Rectal smooth muscle tissue (tissue), 1 donor: ENCODE measurements around the gene RPP25.

Experiments used
- H3K27ac ChIP-seq: one replicate; pipeline ENCODE4 v1.7.0; 2013; ENCODE audit warnings: low read depth, low read length, inconsistent platforms
- H3K27me3 ChIP-seq: one replicate; pipeline ENCODE4 v1.7.0; 2013; ENCODE audit warnings: low read length; ENCODE audit not compliant: control insufficient read depth, insufficient read depth
- H3K36me3 ChIP-seq: one replicate; pipeline ENCODE4 v1.7.0; 2013; ENCODE audit warnings: low read length; ENCODE audit not compliant: control insufficient read depth, insufficient read depth
- H3K4me1 ChIP-seq: one replicate; pipeline ENCODE4 v1.7.0; 2013; ENCODE audit warnings: low read length; ENCODE audit not compliant: control insufficient read depth, insufficient read depth
- H3K4me3 ChIP-seq: one replicate; pipeline ENCODE4 v1.7.0; 2013; ENCODE audit warnings: low read length
- H3K9ac ChIP-seq: one replicate; pipeline ENCODE4 v1.7.0; 2013; ENCODE audit warnings: low read length

Gene RPP25

GRCh38 chr15:74960995-74961588 lies 4.5 kb upstream of the RPP25 start:
- Histone ChIP-seq H3K36me3 (no peaks in the 10 kb centered on the region), H3K4me1 (peaks cover 3% of the 10 kb centered on the region), H3K4me3 (no peak overlapping the region), H3K9ac (no peak overlapping the region), H3K27ac (no peak overlapping the region), H3K27me3 (peaks cover 11% of the 10 kb centered on the region)

GRCh38 chr15:74960286-74960685 lies 3.7 kb upstream of the RPP25 start:
- peaks cover 5% of the 10 kb centered on the region for H3K4me1 ChIP-seq
- H3K27ac ChIP-seq: no peak overlapping the region
- no peak overlapping the region for H3K9ac ChIP-seq
- peaks cover 11% of the 10 kb centered on the region for H3K27me3 ChIP-seq
- no peak overlapping the region for H3K4me3 ChIP-seq
- H3K36me3 ChIP-seq: no peaks in the 10 kb centered on the region

GRCh38 chr15:74959586-74959939 lies 3.0 kb upstream of the RPP25 start:
- Histone ChIP-seq H3K27ac (no peak overlapping the region), H3K4me3 (no peak overlapping the region), H3K4me1 (peaks cover 5% of the 10 kb centered on the region), H3K36me3 (no peaks in the 10 kb centered on the region), H3K9ac (no peak overlapping the region), H3K27me3 (peaks cover 16% of the 10 kb centered on the region)

- H3K9ac ChIP-seq: peak overlapping the region; percentile 71
Measured at GRCh38 chr15:74958908-74959585, 2.5 kb upstream of the RPP25 start.

GRCh38 chr15:74958320-74958907 lies 1.8 kb upstream of the RPP25 start:
- Histone ChIP-seq H3K27ac (no peak overlapping the region), H3K9ac (peak overlapping the region; percentile 71), H3K4me1 (peaks cover 5% of the 10 kb centered on the region), H3K4me3 (peak overlapping the region; percentile 79), H3K27me3 (peaks cover 19% of the 10 kb centered on the region), H3K36me3 (no peaks in the 10 kb centered on the region)

More at GRCh38 chr15:74958908-74959585, 2.5 kb upstream of the RPP25 start:
- Histone ChIP-seq H3K36me3 (no peaks in the 10 kb centered on the region), H3K4me1 (peaks cover 5% of the 10 kb centered on the region), H3K27me3 (peaks cover 17% of the 10 kb centered on the region), H3K27ac (no peak overlapping the region), H3K4me3 (peak overlapping the region; percentile 79)

GRCh38 chr15:74957476-74958035 lies 984 bp upstream of the RPP25 start:
- Histone ChIP-seq H3K27me3 (peaks cover 19% of the 10 kb centered on the region), H3K4me3 (peak overlapping the region; percentile 79), H3K36me3 (no peaks in the 10 kb centered on the region), H3K27ac (no peak overlapping the region), H3K4me1 (peaks cover 5% of the 10 kb centered on the region), H3K9ac (no peak overlapping the region)

- Histone ChIP-seq H3K9ac (no peak overlapping the region), H3K4me1 (peaks cover 5% of the 10 kb centered on the region), H3K27me3 (peaks cover 19% of the 10 kb centered on the region), H3K36me3 (no peaks in the 10 kb centered on the region), H3K27ac (peak overlapping the region; percentile 8), H3K4me3 (peak overlapping the region; percentile 79)
Measured at GRCh38 chr15:74955796-74956647, 550 bp downstream of the RPP25 start.

GRCh38 chr15:74955017-74955416 lies 1.6 kb downstream of the RPP25 start:
- no peak overlapping the region for H3K9ac ChIP-seq
- no peaks in the 10 kb centered on the region for H3K36me3 ChIP-seq
- H3K27ac ChIP-seq: no peak overlapping the region
- H3K4me3 ChIP-seq: peak overlapping the region; percentile 34
- H3K27me3 ChIP-seq: peaks cover 19% of the 10 kb centered on the region
- peaks cover 5% of the 10 kb centered on the region for H3K4me1 ChIP-seq

GRCh38 chr15:74954515-74954914 lies 2.1 kb downstream of the RPP25 start:
- Histone ChIP-seq H3K4me3 (peak overlapping the region; percentile 34), H3K36me3 (no peaks in the 10 kb centered on the region), H3K9ac (no peak overlapping the region), H3K27me3 (peaks cover 19% of the 10 kb centered on the region), H3K27ac (no peak overlapping the region), H3K4me1 (peaks cover 5% of the 10 kb centered on the region)

- Histone ChIP-seq H3K27me3 (peaks cover 7% of the 10 kb centered on the region), H3K4me1 (peaks cover under 1% of the 10 kb centered on the region), H3K27ac (no peak overlapping the region), H3K9ac (no peak overlapping the region), H3K4me3 (no peak overlapping the region), H3K36me3 (no peaks in the 10 kb centered on the region)
Measured at GRCh38 chr15:74951006-74951405, 5.6 kb downstream of the RPP25 start.

- no peak overlapping the region for H3K27ac ChIP-seq
- peaks cover 7% of the 10 kb centered on the region for H3K27me3 ChIP-seq
- no peak overlapping the region for H3K4me3 ChIP-seq
- H3K9ac ChIP-seq: no peak overlapping the region
- no peaks in the 10 kb centered on the region for H3K36me3 ChIP-seq
- no peaks in the 10 kb centered on the region for H3K4me1 ChIP-seq
Measured at GRCh38 chr15:74950078-74950908, 6.3 kb downstream of the RPP25 start.
